GM03348 (cell line): ENCODE data around the gene SHANK2.
"Not testable (repeated sequence)": the region's sequence is repeated elsewhere in the genome, so short reads cannot be mapped to it uniquely, and the experiment has no call there.

ENCODE experiments used
- DNase-seq: peaks from one replicate; pipeline ENCODE4 v3.0.0; 2012; ENCODE audit warnings: low spot score

The SHANK2 gene

GRCh38 chr11:71245601-71246391, 6.6 kb downstream of the SHANK2 start:
- DNase-seq: no peak

- DNase-seq: peak; percentile 69
Measured at GRCh38 chr11:71244116-71244810, 8.1 kb downstream of the SHANK2 start.

GRCh38 chr11:71242391-71242790, 10.0 kb downstream of the SHANK2 start:
- no peak for DNase-seq

- DNase-seq: no peak
Measured at GRCh38 chr11:71241721-71242259, 10.6 kb downstream of the SHANK2 start.

DNA sequence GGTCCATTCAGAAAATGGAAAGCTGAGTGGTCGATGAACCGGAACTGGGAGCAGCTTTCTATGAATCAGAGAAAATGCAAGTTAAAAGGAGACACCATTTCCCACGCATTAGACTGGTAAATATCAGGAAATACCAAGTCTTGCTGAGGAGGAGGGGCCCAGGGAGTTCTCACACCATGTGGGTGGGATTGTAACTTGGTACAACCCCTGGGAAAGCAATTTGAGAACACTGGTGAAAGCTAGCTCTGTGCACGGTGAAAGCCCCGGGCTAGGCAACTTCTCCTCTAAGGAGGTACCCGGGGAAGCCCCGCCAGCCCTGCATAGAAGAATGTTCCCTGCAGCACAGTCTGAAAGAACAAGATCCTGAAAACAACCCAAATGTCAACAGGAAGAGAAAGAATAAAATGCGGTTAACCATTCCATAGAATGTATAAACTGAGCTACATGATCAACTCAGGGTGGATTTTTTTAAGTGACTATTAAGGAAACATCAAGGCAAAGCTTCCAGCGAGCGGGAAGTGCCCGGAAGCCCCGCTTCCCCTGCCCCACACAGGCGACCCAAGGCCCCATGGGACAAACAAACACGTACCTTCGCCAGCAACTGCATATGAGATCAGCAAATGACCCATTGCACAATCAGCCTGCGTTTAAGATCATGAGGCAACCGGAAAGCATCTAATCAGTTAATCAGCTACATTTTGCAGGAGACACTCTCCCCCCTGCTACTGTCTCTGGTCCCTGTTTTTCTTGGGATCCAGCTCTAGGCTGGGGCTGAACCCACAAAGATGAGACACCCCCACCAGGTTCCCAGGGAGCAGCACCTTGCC, 11.3 kb downstream of the SHANK2 start:
- peak; percentile 69 for DNase-seq

- DNase-seq: no peak
Measured at GRCh38 chr11:71240061-71240690, 12.2 kb downstream of the SHANK2 start.

DNA sequence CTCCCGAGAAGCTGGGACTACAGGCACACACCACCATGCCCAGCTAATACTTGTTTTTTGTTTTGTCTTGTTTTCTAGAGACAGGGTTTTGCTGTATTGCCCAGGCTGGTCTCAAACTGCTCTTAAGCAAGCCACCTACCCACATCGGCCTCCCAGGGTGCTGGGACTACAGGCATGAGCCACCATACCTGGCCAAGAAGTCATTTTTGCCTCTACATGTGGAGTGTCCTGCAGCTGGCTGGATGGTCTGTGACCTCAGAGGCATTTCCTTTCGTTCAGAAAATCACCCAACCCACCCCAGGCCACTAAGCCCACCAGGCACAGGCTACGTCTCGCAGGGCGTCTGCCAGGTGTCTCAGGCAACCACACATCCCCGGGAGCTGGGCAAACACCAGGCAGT, 12.8 kb downstream of the SHANK2 start:
- no peak for DNase-seq

GRCh38 chr11:71238941-71239340, 13.4 kb downstream of the SHANK2 start:
- DNase-seq: no peak

GRCh38 chr11:71238285-71238875, 14.0 kb downstream of the SHANK2 start:
- DNase-seq: no peak

GRCh38 chr11:71237853-71238252, 14.5 kb downstream of the SHANK2 start:
- no peak for DNase-seq

DNA sequence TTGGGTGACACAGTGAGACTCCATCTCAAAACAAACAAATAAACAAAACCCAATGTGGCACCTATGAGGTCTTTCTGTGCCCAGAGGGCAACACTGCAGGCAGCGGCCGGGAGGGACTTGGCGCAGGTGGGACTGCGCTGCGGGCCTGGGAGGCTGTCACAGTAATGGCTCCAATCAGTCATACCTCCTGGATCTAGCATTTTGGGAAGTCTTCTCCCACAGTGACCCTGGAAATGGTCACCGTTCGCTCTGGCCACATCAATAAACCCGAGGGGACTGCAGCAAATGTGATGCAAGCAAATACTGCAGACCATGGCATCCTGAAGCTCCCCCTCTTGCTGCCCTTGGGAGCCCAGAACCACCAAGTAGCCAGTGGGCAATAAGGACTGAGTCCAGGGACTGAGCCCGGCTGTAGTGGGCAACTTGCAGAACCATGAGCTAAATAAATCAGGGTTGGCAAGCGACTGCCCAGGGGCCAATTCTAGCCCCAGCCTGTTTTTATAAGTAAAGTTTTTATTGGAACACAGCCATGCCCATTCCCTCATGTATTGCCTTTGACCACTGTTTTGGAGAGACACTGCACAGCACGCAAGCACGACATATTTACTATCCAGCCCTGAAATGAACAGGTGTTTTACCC, 15.4 kb downstream of the SHANK2 start:
- DNase-seq: no peak

- no peak for DNase-seq
Measured at GRCh38 chr11:71235719-71236118, 16.7 kb downstream of the SHANK2 start.

DNA sequence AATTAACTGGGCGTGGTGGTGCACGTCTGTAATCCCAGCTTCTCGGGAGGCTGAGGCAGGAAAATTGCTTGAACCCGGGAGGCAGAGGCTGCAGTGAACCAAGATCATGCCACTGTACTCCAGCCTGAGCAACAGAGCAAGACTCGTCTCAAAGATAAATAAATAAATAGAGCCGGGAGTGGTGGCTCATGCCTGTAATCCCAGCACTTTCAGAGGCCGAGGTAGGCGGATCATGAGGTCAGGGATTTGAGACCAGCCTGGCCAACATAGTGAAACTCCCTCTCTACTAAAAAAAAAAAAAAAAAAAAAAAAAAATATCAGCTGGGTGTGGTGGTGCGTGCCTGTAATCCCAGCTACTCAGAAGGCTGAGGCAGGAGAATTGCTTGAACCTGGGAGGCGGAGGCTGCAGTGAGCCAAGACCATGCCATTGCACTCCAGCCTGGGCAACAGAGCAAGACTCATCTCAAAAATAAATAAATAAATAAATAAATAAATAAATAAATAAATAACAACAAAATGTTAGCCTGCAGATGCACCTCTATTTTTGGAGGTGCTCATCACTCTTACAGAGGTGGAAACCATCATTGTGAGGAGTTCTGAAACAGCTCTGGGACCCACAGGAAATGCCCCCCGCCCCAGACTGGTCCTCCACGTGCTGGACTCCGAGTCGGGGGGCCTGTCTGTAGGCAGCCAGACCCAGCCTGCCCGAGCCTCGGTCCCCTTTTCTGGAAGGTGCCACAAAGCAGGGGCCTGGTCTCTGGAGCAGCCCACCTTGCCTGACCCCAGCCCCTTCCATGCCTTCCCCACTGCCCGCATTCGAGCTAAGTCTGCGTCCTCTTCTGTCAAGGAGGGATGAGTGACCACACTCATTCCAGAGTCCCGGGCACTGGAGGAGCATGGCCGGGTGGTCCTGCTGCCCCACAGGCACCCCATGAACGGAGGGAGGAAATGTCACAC, 18.2 kb downstream of the SHANK2 start:
- not testable (repeated sequence) for DNase-seq

- no peak for DNase-seq
Measured at GRCh38 chr11:71232364-71232763, 20.0 kb downstream of the SHANK2 start.

DNA sequence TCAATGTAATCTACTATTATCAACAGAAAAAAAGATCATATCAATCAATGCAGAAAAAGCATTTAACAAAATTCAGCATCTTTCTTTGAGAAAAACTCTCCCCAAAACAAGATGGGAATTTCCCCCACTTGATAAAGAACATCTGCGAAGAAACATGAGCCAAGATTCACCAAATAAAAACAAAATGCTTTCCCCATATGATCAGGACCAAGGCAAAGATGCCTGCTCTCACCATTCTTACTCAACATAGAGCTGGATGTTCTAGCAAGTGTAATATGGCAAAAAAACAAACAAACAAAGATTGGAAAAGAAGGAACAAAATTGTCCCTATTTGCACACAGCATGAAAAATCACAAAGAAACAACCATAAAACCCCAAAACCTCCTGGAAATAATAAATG, 23.4 kb downstream of the SHANK2 start:
- DNase-seq: no peak

- DNase-seq: no peak
Measured at GRCh38 chr11:71227058-71227659, 25.2 kb downstream of the SHANK2 start.

GRCh38 chr11:71223671-71224660, 28.4 kb downstream of the SHANK2 start:
- no peak for DNase-seq

- DNase-seq: no peak
Measured at GRCh38 chr11:71223081-71223405, 29.3 kb downstream of the SHANK2 start.
